HG03175 (cell line): ENCODE results near the gene DHRS13.
A peak's percentile ranks its signal among the peaks of the same experiment; 100 is the strongest.
"Not testable (repeated sequence)": the region's sequence is repeated elsewhere in the genome, so short reads cannot be mapped to it uniquely, and the experiment has no call there.

Source experiments
- ATAC-seq: cut with Tn5 transposase; IDR thresholded peaks from one replicate; pipeline ENCODE4 v1.9.1; 2021; ENCODE audit warnings: mild to moderate bottlenecking, moderate library complexity; ENCODE audit not compliant: unreplicated experiment

Gene DHRS13

GRCh38 chr17:28861393-28862203, 41.3 kb downstream of the DHRS13 start:
- no peak for ATAC-seq

GRCh38 chr17:28860363-28860808, 42.5 kb downstream of the DHRS13 start:
- ATAC-seq: no peak

- no peak for ATAC-seq
These were observed 44.0 kb downstream of the DHRS13 start for GRCh38 chr17:28858801-28859355.

GRCh38 chr17:28857905-28858800, 44.7 kb downstream of the DHRS13 start:
- ATAC-seq: no peak

GRCh38 chr17:28856028-28856574, 46.8 kb downstream of the DHRS13 start:
- ATAC-seq: no peak

- no peak for ATAC-seq
These were observed 47.6 kb downstream of the DHRS13 start for GRCh38 chr17:28855336-28855679.

GRCh38 chr17:28854457-28855335, 48.2 kb downstream of the DHRS13 start, which contains the start of gene ERAL1:
ERAL1 (plus strand) TSS chr17:28855016; CDS start chr17:28855035, 19 bp downstream.
- ATAC-seq: peak; percentile 95

- no peak for ATAC-seq
These were observed 49.6 kb downstream of the DHRS13 start for GRCh38 chr17:28853295-28853694.

- no peak for ATAC-seq
These were observed 53.6 kb downstream of the DHRS13 start for GRCh38 chr17:28849281-28849680.

GRCh38 chr17:28848667-28849066, 54.2 kb downstream of the DHRS13 start:
- not testable (repeated sequence) for ATAC-seq
